H1 (cell line): Measurements from ENCODE around the gene FOXA2.

Experiments used
- MAFK ChIP-seq: IDR thresholded peaks from 2 replicates; pipeline ENCODE4 v1.6.1; 2012; ENCODE audit warnings: low read depth, mild to moderate bottlenecking, improper control_type of control experiment, low read length
- NANOG ChIP-seq: IDR thresholded peaks from 2 replicates; pipeline ENCODE4 v1.6.1; 2011; ENCODE audit warnings: low read length, low read depth, mild to moderate bottlenecking, inconsistent platforms; ENCODE audit not compliant: insufficient read depth, poor library complexity, severe bottlenecking
- POU5F1 ChIP-seq: IDR thresholded peaks from 2 replicates; pipeline ENCODE4 v1.6.1; 2011; ENCODE audit warnings: low read depth, mild to moderate bottlenecking, low read length, moderate library complexity
- SIN3A ChIP-seq, 2 experiments: IDR thresholded peaks in 1 of 2; conservative IDR thresholded peaks in 1 of 2; 2 replicates each; pipeline ENCODE4 v1.6.1; 2011 to 2012; ENCODE audit warnings: low read length in 2 of 2, improper control_type of control experiment in 1 of 2, low read depth in 1 of 2, mild to moderate bottlenecking in 1 of 2
- SUZ12 ChIP-seq: fragments of 200-600 bp; sonication (generic); IDR thresholded peaks from 2 replicates; pipeline ENCODE4 v1.6.1; 2012; ENCODE audit warnings: mild to moderate bottlenecking, inconsistent platforms, low read length, moderate library complexity, mixed read lengths
- TF ChIP-seq, protein P1 (sequence below), 3 experiments: IDR thresholded peaks; 1 replicate in 2 of 3; 2 replicates in 1 of 3; pipeline versions ENCODE4 v1.5.1 to v1.6.1; 2011; ENCODE audit warnings: low read length in 3 of 3, mild to moderate bottlenecking in 3 of 3, inconsistent platforms in 2 of 3, low read depth in 1 of 3, moderate library complexity in 1 of 3; ENCODE audit not compliant: insufficient read depth in 1 of 3; ENCODE audit errors: control extremely low read depth in 1 of 3
- TF ChIP-seq, protein P2 (sequence below): IDR thresholded peaks from 2 replicates; pipeline ENCODE4 v1.6.1; 2011; ENCODE audit warnings: low read depth, mild to moderate bottlenecking, low read length; ENCODE audit not compliant: insufficient read depth

DNA sequence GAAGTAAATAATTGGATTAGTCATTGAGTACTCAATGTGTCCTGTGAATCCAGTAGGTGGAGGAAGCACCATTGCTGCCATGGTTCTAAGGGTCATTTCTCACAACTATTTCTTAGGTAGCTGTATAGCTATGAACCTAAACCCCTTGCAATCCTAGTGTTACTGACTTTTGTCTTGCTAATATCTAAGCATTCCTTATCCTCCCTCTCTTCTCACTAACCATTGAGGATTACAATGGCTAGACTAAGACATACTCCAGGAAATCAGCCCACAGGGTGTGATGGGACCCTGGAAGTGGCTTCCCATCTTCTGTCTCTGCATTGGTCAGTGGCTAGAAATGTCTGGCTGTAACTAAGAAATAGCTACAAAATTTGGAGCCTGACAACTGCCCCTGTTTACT lies 27.3 kb upstream of the FOXA2 start:
- TF ChIP-seq, protein P1, sequence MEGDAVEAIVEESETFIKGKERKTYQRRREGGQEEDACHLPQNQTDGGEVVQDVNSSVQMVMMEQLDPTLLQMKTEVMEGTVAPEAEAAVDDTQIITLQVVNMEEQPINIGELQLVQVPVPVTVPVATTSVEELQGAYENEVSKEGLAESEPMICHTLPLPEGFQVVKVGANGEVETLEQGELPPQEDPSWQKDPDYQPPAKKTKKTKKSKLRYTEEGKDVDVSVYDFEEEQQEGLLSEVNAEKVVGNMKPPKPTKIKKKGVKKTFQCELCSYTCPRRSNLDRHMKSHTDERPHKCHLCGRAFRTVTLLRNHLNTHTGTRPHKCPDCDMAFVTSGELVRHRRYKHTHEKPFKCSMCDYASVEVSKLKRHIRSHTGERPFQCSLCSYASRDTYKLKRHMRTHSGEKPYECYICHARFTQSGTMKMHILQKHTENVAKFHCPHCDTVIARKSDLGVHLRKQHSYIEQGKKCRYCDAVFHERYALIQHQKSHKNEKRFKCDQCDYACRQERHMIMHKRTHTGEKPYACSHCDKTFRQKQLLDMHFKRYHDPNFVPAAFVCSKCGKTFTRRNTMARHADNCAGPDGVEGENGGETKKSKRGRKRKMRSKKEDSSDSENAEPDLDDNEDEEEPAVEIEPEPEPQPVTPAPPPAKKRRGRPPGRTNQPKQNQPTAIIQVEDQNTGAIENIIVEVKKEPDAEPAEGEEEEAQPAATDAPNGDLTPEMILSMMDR (IDR thresholded peaks at IDR 0.05; ENCODE audit: control extremely low read depth in 1 of 3, insufficient read depth in 1 of 3, low read depth in 1 of 3, low read length in 3 of 3): no peak
- TF ChIP-seq, protein P2, sequence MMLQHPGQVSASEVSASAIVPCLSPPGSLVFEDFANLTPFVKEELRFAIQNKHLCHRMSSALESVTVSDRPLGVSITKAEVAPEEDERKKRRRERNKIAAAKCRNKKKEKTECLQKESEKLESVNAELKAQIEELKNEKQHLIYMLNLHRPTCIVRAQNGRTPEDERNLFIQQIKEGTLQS: no peak
- TF ChIP-seq SIN3A (conservative IDR thresholded peaks at IDR 0.05 in 1 of 2, IDR thresholded peaks at IDR 0.05 in 1 of 2; ENCODE audit: low read depth in 1 of 2, low read length in 2 of 2): no peak
- TF ChIP-seq NANOG: no peak
- no peak for TF ChIP-seq MAFK
- 0 out of 2 replicates have a peak, but pooled peaks have one; percentile 28 for TF ChIP-seq POU5F1
- no peak for TF ChIP-seq SUZ12
